PFSK-1 (cell line): ENCODE results near the gene C22orf31.

ENCODE experiments used
- FOXP2 ChIP-seq: optimal IDR thresholded peaks from 2 replicates; pipeline ENCODE3; 2011; ENCODE audit warnings: borderline replicate concordance, control low read depth, inconsistent platforms; ENCODE audit not compliant: insufficient read depth; ENCODE audit errors: extremely low read length, extremely low read depth
- POLR2AphosphoS5 ChIP-seq: IDR thresholded peaks from 2 replicates; pipeline ENCODE4 v1.6.1; 2012; ENCODE audit warnings: low read depth, mild to moderate bottlenecking, control low read depth, low read length, moderate library complexity

GRCh38 chr22:29012952-29013351, 48.7 kb downstream of the C22orf31 start:
- TF ChIP-seq POLR2AphosphoS5 = no peak
- TF ChIP-seq FOXP2 = no peak
